Hepatic stellate cell (primary cell): ENCODE data around the gene RNASE7.

Source experiments
- DNase-seq: peaks from one replicate; pipeline ENCODE4 v3.0.0; 2011; ENCODE audit warnings: low spot score

The RNASE7 gene

DNA sequence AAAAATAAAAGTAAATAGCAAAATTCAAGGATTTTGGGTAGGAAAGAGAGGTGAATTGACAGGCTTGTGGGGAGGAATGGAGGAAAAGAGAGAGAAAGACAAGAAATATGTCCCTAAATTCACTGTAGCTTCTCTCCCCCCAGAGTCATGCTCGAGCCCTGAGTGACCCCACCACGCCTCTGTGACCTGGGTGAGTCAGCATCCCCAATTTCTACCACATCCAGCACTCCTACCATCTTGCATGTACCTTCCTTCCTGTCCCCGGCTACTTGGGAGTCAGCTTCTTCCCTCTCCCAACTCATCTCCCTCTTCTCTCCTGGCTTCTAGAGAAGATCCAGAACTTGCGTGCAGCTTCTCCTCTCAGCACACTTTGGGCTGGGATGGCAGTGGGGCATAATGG lies 46.5 kb downstream of the RNASE7 start:
- no peak for DNase-seq

DNA sequence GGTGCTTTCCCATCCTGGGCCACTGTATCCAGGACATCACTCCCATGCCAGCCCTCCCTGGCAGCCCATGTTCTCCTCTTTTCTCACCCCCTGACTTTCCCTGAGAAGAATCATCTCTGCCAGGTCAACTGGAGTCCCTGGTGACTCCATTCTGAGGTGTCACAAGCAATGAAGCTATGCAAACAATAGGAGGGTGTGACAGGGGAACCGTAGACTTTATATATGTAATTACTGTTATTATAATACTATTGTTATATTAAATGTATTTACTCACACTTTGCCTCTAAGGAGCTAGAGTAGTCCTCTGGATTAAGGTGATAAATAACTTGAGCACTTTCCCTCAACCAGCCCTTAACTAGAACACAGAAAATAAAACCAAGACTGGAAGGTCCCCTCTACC lies 47.1 kb downstream of the RNASE7 start:
- DNase-seq = no peak

DNA sequence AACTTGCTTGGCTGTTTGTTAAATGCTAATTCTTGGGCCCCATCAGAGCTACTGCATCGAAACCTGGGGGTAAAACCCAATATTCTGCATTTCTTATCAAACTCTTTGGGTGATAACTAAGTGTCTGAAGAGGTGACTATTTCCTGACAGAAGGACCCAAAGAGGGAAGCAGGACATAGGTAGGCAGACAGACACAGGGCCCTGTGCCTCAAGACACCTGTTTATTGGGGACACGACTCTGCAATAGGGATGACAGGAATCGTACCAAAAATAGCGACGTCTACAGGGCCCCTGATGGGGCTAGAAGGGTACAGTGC lies 47.7 kb downstream of the RNASE7 start:
- no peak for DNase-seq

DNA sequence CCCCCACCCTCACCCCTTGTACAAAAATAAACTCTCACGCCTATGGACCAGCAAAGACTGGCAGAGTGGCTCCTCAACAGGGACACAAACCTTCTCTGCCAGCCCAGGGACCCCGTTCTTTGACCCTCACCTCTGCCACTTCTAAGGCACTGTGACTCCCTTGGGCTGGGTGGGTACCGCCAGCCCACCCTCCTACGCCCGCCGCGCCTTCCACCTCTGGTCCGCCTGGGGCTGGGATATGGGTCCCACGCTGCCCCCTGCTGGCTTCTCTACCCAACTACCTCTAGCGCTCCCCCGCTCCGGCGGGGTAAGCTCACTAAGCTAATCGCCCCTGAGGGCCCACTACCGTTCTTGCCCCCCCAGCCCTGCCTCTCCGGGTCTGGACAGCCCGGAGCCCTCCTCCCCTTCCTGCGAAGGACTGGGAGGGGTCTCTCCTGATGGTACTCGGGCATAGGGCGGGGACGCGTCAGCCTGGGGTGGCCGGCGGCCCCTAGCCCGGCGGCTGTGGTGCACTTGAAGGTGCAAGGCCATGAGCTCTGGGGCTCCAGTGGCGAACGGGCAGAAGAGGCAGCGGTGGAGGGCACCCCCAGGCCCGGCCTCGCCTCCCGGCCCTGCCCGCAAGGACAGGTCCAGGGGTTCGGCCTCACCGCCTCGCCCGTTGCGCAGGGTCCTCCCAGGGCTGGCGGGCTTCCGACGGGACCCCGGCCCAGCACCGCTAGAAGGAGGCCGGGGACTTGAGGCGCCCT lies 48.2 kb downstream of the RNASE7 start:
- DNase-seq = no peak

DNA sequence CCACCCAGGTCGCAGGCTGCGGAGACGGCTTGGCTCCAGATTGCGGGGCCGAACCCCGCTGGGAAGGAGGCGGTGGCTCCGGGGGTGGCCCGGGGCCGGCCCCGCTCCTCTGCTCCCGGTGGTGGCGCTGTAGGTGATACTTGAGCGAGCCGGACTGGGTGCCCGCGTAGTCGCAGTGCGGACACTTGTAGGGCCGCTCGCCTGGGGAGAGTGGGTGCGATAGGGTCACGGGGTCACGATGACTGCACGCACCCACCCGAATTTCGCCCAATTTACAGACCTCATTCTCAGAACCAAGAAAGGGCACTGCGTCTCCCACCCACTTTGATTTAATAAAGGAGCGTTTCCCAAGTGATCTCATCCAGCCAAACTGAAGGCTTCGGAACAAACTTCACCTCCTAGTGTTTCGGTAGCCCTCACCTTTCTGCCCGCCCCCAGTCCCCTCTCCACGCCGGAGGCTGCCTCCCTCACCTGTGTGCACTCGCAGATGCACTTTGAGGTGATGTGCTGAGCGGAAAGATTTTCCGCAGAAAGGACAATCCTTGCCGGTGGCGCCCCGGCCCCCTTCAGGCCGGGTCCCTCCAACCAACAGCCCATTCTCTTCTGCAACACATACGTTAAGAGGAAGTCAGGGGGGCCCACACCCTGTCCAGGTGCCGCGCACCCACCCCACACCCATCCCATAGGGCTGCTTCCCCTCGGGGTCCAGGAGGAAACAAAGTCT lies 48.9 kb downstream of the RNASE7 start:
- DNase-seq = no peak

DNA sequence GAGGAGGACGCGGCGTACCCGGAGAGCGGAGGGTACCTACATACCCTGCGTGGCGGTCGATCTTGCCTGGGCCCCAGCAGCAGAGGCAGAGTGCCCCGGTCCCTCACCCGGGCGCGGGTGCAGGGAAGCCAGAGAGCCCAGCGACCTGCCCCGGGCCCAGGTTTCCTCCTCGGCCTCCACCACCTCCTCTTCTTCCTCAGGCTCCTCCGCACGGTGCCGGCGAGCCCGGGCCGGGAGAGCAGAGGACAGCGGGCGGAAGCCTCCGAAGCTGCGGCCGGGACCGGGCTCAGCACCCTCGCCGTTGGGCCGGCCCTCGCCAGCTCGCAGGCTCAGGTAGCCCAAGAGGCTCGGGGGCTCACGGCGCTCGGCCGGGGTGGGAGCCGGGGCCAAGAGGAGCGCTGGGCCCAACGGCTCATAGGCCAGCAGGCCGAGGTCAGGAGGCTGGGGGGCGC lies 49.7 kb downstream of the RNASE7 start:
- no peak for DNase-seq

DNA sequence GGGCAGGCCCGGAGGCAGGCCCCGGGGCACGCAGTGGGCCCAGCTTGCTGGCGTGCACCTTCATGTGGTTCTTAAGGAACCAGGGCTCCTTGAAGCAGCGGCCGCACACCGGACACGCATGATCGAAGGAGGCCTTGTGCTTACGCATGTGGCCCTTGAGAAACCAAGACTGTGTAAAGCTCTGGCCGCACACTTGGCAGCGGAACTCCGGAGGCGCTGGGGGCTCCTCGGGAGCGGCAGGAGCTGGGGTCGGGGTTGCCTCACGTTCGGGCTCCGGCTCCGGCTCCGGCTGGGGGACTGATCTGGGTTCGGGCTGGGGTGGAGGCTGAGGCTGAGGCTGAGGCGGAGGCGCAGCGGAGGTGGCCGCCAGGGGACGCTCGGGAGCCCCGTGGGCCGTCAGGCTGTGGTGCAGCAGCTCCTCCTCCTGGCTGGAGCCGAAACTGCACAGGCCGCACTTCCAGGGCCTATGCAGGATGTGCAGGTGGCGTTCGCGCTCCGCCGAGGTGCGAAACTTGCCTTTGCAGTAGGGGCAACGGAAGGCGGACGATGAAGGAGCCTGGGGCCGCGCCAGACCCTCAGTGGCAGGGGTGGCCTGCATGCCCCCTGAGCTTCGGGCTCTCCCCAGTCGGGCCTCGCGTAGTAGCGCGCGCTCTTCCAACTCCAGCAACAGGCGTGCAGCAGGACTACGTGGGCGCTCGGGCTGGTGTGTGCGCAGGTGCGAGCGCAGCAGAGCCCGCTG lies 50.3 kb downstream of the RNASE7 start:
- peak; percentile 89 for DNase-seq

DNA sequence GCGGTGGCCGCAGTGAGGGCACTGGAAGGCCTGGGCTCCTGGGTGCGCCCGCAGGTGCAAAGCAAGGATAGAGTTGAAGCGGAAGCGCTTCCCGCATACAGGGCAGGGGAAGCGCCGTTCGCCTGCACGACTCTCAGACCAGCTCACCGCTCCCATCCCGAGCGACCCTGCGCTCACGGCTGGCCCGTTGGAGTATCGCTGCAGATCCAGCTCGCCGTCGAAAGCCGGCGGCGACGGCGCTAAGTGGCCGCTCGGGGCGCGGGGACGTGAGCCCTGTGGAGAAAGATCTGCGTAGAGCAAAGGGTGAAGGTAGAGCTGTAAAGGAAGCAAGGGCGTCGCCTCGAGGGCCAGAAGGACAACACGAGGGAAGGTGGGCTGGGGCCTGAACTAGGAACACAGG lies 50.9 kb downstream of the RNASE7 start:
- no peak for DNase-seq
